ENCODE data around the gene ZBTB38.

Gene ZBTB38

DNA sequence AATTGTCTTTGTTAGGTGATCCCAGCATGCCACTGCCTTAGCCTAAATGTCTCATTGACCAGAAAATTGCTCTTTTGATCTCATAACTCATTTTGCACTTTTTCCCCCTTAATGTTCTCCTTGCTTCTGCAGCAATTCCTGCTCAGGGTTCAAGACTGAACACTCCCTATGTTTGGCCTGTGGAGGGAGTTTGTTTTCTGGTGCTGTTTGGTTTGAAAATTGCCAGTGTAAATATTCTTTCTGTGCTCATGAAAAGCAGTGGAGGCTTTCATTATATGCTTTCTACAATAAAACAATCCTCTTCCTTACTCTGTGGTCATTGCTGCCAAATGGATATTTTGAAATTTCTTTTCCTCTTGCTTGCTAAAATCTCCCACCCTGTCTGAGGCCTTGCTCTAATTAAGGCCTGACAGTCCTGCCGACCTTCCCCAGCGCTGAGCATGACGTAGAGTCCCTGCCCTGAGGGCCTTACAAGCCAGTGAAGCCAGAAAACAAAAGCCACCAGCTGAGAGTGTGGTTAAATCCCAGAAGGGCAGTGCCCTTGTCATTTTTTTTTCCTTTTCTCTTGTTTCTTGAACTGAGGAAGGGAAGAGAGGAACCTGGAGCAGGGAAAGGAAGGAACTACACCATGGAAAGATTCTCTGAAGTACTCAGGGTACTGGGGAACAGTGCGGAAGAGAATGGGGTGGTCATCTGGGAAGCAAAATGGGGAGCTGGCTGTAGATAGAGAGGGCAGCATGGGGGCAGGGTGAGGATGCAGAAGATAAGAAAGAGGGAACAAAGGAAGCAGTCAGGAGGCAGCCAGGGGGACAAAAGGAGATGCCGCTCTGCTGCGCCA lies 24.8 kb downstream of the ZBTB38 start:
- TF ChIP-seq, protein P1, sequence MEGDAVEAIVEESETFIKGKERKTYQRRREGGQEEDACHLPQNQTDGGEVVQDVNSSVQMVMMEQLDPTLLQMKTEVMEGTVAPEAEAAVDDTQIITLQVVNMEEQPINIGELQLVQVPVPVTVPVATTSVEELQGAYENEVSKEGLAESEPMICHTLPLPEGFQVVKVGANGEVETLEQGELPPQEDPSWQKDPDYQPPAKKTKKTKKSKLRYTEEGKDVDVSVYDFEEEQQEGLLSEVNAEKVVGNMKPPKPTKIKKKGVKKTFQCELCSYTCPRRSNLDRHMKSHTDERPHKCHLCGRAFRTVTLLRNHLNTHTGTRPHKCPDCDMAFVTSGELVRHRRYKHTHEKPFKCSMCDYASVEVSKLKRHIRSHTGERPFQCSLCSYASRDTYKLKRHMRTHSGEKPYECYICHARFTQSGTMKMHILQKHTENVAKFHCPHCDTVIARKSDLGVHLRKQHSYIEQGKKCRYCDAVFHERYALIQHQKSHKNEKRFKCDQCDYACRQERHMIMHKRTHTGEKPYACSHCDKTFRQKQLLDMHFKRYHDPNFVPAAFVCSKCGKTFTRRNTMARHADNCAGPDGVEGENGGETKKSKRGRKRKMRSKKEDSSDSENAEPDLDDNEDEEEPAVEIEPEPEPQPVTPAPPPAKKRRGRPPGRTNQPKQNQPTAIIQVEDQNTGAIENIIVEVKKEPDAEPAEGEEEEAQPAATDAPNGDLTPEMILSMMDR (IDR thresholded peaks at IDR 0.05; ENCODE audit: poor library complexity, severe bottlenecking): no peak
- ATAC-seq (ENCODE audit: low read depth) (no peak), DNase-seq (ENCODE audit: low spot score) (no peak)

DNA sequence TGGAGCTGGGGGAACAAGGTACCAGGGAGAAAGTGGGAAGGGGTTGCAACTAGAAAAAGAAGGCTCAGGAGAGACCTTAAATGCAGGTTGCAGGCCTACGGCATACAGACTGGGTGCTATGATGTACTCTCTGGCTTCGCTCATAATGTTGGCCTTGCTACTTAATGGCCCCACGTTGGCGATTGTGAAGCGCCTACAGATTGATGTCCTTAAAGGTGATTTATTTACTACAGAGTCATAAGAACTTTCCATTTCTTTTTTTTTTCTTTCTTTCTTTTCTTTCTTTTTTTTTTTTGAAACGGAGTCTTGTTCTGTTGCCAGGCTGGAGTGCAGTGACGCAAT lies 25.4 kb downstream of the ZBTB38 start:
- Histone ChIP-seq H3K27me3 (ENCODE audit: insufficient read depth, poor library complexity, severe bottlenecking) (no peaks in the 10 kb centered on the region), H3K4me3 (ENCODE audit: severe bottlenecking) (no peak overlapping the region), H3K27ac (ENCODE audit: poor library complexity, severe bottlenecking) (no peak overlapping the region), H3K4me1 (ENCODE audit: insufficient read depth, poor library complexity, severe bottlenecking) (peaks cover 4% of the 10 kb centered on the region), H3K36me3 (ENCODE audit: low read depth) (peaks cover 37% of the 10 kb centered on the region), H3K9me3 (ENCODE audit: severe bottlenecking) (no peaks in the 10 kb centered on the region)
- TF ChIP-seq, protein P1 (IDR thresholded peaks at IDR 0.05; ENCODE audit: poor library complexity, severe bottlenecking): no peak
- DNase-seq (ENCODE audit: low spot score) (no peak), ATAC-seq (ENCODE audit: low read depth) (no peak)

More for the DNA sequence above, 24.8 kb downstream of the ZBTB38 start:
- H3K9me3 ChIP-seq (ENCODE audit: severe bottlenecking): no peaks in the 10 kb centered on the region
- no peak overlapping the region for H3K27ac ChIP-seq (ENCODE audit: poor library complexity, severe bottlenecking)
- H3K4me1 ChIP-seq (ENCODE audit: insufficient read depth, poor library complexity, severe bottlenecking): peaks cover 4% of the 10 kb centered on the region
- no peak overlapping the region for H3K4me3 ChIP-seq (ENCODE audit: severe bottlenecking)
- H3K36me3 ChIP-seq (ENCODE audit: low read depth): peaks cover 38% of the 10 kb centered on the region
- H3K27me3 ChIP-seq (ENCODE audit: insufficient read depth, poor library complexity, severe bottlenecking): no peaks in the 10 kb centered on the region

DNA sequence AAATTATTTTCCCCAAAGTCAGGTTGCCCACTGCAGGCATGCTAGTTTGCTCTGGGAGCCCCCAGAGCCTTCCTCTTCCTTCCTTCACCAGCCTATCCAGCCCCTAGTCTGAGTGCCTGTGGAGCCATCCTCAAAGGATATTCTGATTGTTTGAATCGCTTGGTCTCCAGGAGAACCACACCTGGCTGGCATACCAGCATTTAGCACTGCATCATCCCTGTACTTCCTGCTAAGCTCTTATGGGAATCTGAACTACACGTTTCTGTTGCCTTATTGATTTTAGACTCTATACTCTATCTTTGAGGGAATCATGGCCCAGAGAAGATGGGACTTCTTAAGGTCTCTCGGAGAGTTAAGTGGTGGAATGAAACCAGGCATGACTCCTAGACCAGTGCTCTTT lies 26.3 kb downstream of the ZBTB38 start:
- H3K4me1 ChIP-seq (ENCODE audit: insufficient read depth, poor library complexity, severe bottlenecking): peaks cover 3% of the 10 kb centered on the region
- no peak for DNase-seq (ENCODE audit: low spot score)
- no peaks in the 10 kb centered on the region for H3K9me3 ChIP-seq (ENCODE audit: severe bottlenecking)
- no peak for ATAC-seq (ENCODE audit: low read depth)
- H3K27me3 ChIP-seq (ENCODE audit: insufficient read depth, poor library complexity, severe bottlenecking): no peaks in the 10 kb centered on the region
- H3K27ac ChIP-seq (ENCODE audit: poor library complexity, severe bottlenecking): no peak overlapping the region
- peaks cover 34% of the 10 kb centered on the region for H3K36me3 ChIP-seq (ENCODE audit: low read depth)
- no peak overlapping the region for H3K4me3 ChIP-seq (ENCODE audit: severe bottlenecking)
- TF ChIP-seq, protein P1 (IDR thresholded peaks at IDR 0.05; ENCODE audit: poor library complexity, severe bottlenecking): no peak

DNA sequence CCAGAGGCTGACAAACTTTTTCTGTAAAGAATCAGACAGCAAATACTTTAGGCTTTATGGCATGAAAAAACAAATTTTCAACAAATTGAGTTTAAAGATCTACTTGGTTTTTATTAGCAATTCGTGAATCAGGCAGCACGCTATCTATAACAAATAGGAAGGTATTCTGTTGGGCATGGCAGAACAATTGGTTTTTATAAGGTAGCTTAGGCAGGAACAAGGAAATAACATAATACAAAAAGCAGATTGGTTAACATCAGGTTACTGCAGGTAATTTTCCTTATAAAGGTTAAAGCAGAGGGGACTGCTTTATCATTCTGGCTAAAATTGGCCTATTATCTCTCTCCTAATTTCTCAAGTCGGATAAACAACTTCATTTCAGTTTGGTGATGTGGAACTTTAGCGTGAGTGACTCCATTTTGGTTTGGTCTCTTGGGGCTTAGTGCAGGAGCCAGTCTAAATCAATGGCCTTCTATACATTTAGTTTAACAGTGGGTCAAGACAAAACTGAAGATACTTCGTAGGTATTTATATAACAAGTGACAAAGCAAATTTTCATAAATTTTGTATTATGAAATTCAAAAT lies 26.8 kb downstream of the ZBTB38 start:
- Histone ChIP-seq H3K27me3 (ENCODE audit: insufficient read depth, poor library complexity, severe bottlenecking) (no peaks in the 10 kb centered on the region), H3K27ac (ENCODE audit: poor library complexity, severe bottlenecking) (no peak overlapping the region), H3K4me1 (ENCODE audit: insufficient read depth, poor library complexity, severe bottlenecking) (no peaks in the 10 kb centered on the region), H3K9me3 (ENCODE audit: severe bottlenecking) (no peaks in the 10 kb centered on the region), H3K4me3 (ENCODE audit: severe bottlenecking) (no peak overlapping the region), H3K36me3 (ENCODE audit: low read depth) (peaks cover 28% of the 10 kb centered on the region)
- TF ChIP-seq, protein P1 (IDR thresholded peaks at IDR 0.05; ENCODE audit: poor library complexity, severe bottlenecking): no peak
- DNase-seq (ENCODE audit: low spot score) (no peak), ATAC-seq (ENCODE audit: low read depth) (no peak)

DNA sequence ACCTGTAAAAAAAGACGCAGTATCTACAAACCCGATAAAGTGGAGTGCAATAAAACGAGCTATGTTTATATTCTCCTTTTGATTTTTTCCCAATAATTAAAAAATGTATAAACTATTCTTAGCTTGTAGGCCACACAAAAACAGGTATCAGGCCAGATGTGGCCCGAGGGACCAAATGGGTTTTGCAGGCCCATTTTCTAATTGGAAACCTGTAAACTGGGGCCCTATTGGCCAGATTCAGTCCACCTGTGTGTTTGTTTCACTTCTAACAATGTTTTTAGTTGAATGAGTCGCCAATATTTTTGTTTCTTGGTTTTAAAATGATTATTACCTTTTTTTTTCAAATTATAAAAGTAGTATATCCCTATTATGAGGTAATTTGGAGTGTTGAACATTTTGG lies 29.7 kb downstream of the ZBTB38 start:
- DNase-seq (ENCODE audit: low spot score) (no peak), ATAC-seq (ENCODE audit: low read depth) (no peak)
- TF ChIP-seq, protein P1 (IDR thresholded peaks at IDR 0.05; ENCODE audit: poor library complexity, severe bottlenecking): no peak
- Histone ChIP-seq H3K4me3 (ENCODE audit: severe bottlenecking) (no peak overlapping the region), H3K4me1 (ENCODE audit: insufficient read depth, poor library complexity, severe bottlenecking) (peaks cover 7% of the 10 kb centered on the region), H3K27me3 (ENCODE audit: insufficient read depth, poor library complexity, severe bottlenecking) (no peaks in the 10 kb centered on the region), H3K27ac (ENCODE audit: poor library complexity, severe bottlenecking) (no peak overlapping the region), H3K36me3 (ENCODE audit: low read depth) (peaks cover 28% of the 10 kb centered on the region), H3K9me3 (ENCODE audit: severe bottlenecking) (no peaks in the 10 kb centered on the region)

All from RWPE2 (cell line).